Breast epithelium (tissue), 4 donors: Measurements from ENCODE around the gene AMOTL1. TPM values are rescaled to one million over a fixed set of nuclear protein-coding genes. Genes with fewer than 3 reads are reported as not detected.

Experiments used
- DNase-seq, 2 donors: peaks; one replicate each; pipeline ENCODE4 v3.0.0-alpha.2; 2019; ENCODE audit warnings: low spot score in 2 of 2
- H3K27ac ChIP-seq, 2 donors: fragments of 200-600 bp; sonication (generic) in 1 of 2; one replicate each; pipeline ENCODE4 v1.5.1; 2016 to 2019; ENCODE audit warnings: mild to moderate bottlenecking in 1 of 2
- H3K27me3 ChIP-seq, 2 donors: fragments of 200-600 bp; sonication (generic) in 1 of 2; one replicate each; pipeline versions ENCODE4 v1.5.1 to v1.6.0; 2017 to 2019; ENCODE audit warnings: control low read depth in 1 of 2, mild to moderate bottlenecking in 1 of 2
- H3K36me3 ChIP-seq: fragments of 200-600 bp; one replicate; pipeline ENCODE4 v1.5.1; 2019
- H3K4me1 ChIP-seq, 2 donors: fragments of 200-600 bp; sonication (generic); one replicate each; pipeline ENCODE4 v1.5.1; 2016 to 2019; ENCODE audit warnings: control low read depth in 1 of 2
- H3K4me3 ChIP-seq, 3 donors: fragments of 200-600 bp; sonication (generic); 1 replicate in 2 of 3; 2 replicates in 1 of 3; pipeline ENCODE4 v1.5.1; 2016 to 2019; ENCODE audit warnings: mild to moderate bottlenecking in 3 of 3, moderate library complexity in 2 of 3
- H3K9me3 ChIP-seq, 2 donors: fragments of 200-600 bp; sonication (generic) in 1 of 2; one replicate each; pipeline ENCODE4 v1.5.1; 2016 to 2019; ENCODE audit warnings: control low read depth in 1 of 2
- POLR2A ChIP-seq: fragments of 450-650 bp; IDR thresholded peaks from one replicate; pipeline ENCODE4 v1.6.1; 2016; ENCODE audit warnings: antibody characterized with exemption, mild to moderate bottlenecking, moderate library complexity
- POLR2AphosphoS5 ChIP-seq, 3 donors: sonication (generic); formaldehyde crosslinking; IDR thresholded peaks; one replicate each; pipeline ENCODE4 v1.6.1; 2017; ENCODE audit warnings: antibody characterized with exemption in 3 of 3
- intact Hi-C: fragments of 100-400 bp; cut with DNase I; formaldehyde crosslinking; loops from one replicate; pipeline ENCODE4 v1.15.1; 2023; ENCODE audit warnings: low total_unique reads
- total RNA-seq, 3 donors: library from RNA; depleted of rRNA; stranded (reverse); fragments of >200 nt; gene quantifications; one replicate each; pipeline ENCODE4 v1.1.0, GENCODE V29; 2016
- TF ChIP-seq, protein P1 (sequence below), 3 donors: fragments of 450-650 bp; IDR thresholded peaks; one replicate each; pipeline ENCODE4 v1.5.1; 2016 to 2017; ENCODE audit warnings: antibody characterized with exemption in 3 of 3, mild to moderate bottlenecking in 3 of 3, moderate library complexity in 3 of 3

Gene AMOTL1
- total RNA-seq, 3 donors from 2014 or later, result 35.5 to 41.4 (median 39.0) TPM

DNA sequence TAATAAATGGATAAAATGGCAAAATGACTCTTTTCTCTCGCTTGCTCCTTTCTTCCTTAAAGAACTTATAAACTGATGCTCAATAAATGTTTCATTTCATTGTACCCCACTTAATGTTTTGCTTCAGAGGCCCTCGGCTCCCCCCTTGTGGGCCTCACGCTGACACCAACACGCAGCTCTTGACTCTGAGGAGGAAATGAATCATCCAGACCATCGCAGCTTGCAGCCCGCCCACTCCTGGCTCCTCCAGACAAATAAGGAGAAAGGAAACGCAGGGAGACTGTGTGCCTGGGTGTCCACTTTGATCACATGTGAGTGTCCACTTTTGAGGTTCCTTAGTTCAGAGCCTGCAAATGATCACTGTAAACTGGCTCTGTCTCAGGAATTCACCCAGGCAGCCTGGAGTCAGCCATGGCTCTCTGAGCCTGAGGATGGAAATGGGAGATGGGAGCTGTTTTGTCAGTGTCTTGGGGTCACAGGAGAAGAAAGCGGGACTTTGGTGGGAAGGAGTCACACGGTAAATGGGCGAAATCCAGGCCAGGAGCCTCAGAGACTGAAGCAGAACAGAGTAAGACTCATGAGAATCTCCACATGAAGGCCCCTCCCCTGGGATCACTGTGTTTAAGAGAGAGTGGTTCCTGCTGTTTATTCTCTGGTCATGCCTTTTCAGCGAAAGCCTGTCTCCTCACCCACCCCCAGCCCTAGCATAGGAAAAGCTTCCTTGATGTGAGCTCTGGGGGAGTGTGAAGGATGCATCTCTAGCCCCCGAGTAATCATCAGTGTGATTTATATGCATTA lies 108.7 kb downstream of the AMOTL1 start:
- peak in 1 of 2 donors; percentile 57 for DNase-seq
- Histone ChIP-seq H3K9me3 (no peaks in the 10 kb centered on the region), H3K27ac (peak overlapping the region; percentile 56 to 74), H3K36me3 (no peaks in the 10 kb centered on the region), H3K4me1 (peaks cover 0 to 4% of the 10 kb centered on the region in 2 donors), H3K27me3 (no peaks in the 10 kb centered on the region), H3K4me3 (no peak overlapping the region)
- TF ChIP-seq POLR2A (no peak), POLR2AphosphoS5 (IDR thresholded peaks at IDR 0.05) (no peak)
- TF ChIP-seq, protein P1, sequence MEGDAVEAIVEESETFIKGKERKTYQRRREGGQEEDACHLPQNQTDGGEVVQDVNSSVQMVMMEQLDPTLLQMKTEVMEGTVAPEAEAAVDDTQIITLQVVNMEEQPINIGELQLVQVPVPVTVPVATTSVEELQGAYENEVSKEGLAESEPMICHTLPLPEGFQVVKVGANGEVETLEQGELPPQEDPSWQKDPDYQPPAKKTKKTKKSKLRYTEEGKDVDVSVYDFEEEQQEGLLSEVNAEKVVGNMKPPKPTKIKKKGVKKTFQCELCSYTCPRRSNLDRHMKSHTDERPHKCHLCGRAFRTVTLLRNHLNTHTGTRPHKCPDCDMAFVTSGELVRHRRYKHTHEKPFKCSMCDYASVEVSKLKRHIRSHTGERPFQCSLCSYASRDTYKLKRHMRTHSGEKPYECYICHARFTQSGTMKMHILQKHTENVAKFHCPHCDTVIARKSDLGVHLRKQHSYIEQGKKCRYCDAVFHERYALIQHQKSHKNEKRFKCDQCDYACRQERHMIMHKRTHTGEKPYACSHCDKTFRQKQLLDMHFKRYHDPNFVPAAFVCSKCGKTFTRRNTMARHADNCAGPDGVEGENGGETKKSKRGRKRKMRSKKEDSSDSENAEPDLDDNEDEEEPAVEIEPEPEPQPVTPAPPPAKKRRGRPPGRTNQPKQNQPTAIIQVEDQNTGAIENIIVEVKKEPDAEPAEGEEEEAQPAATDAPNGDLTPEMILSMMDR (IDR thresholded peaks at IDR 0.05), result no peak
- intact Hi-C loops, result no loop called here

DNA sequence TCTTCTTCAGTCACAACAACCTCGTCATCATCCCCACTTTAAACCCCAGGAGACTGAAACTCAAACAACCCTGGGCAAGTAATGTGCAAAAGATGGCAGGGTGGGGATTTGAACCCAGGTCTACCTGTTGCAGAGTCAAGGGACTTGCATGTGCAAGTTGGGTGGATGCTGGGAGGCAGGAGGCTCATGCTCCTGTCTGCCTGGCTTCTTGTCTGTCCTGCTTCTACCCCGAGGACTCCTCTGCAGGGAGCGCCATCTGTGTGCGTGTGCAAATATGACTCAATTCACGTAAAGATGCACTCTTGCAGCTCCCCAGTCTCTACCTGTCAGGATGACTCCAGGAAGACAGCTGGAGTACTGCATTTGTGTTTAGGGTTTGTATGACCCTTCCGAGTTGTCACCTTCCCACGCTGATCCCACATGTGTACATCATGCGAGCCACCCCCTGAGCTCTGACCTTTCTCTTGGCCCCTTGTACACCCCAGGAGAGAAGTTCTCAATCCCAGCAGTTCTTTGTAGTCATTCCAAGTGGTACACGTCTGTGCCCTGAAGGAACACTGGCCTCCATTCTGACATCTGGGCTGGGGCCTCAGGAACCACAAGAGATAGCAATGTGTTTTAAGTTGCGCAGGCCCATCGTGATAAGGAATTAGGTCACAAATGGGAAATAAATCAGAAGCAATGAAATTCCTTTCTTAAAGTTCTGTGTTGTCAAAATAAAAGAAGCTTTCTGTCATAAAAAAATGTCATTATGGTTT lies 109.5 kb downstream of the AMOTL1 start:
- peaks cover 0 to 4% of the 10 kb centered on the region in 2 donors for H3K4me1 ChIP-seq
- no peaks in the 10 kb centered on the region for H3K9me3 ChIP-seq
- no peaks in the 10 kb centered on the region for H3K36me3 ChIP-seq
- no peak overlapping the region for H3K4me3 ChIP-seq
- H3K27ac ChIP-seq, result peak overlapping the region in 1 of 2 donors; percentile 67
- no peak for DNase-seq
- H3K27me3 ChIP-seq, result no peaks in the 10 kb centered on the region
- intact Hi-C loops, result no loop called here
- TF ChIP-seq, protein P1 (IDR thresholded peaks at IDR 0.05), result no peak
- TF ChIP-seq POLR2AphosphoS5 (IDR thresholded peaks at IDR 0.05), result no peak
- TF ChIP-seq POLR2A, result no peak

DNA sequence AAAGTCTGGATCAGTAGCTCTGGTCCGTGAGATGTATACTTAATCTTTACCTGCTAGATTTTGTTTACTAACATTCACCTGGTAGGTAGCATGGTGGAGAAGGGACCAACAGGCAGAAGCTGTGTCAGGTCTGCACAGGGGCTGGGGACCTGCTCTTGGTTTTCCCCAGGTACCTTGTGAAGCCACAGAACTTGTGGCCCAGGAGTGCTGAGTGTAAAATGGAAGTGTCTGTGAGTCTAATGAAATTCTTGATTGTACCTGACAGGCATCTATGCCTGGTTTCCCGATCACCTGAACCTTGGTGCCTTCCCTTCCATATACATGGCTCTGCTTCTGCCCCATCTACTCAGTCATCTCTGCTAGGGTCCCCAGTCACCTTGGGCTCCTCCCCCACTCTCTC lies 110.8 kb downstream of the AMOTL1 start:
- intact Hi-C loops, result no loop called here
- H3K4me3 ChIP-seq, result no peak overlapping the region
- H3K4me1 ChIP-seq, result peaks cover 0 to 4% of the 10 kb centered on the region in 2 donors
- H3K36me3 ChIP-seq, result no peaks in the 10 kb centered on the region
- H3K27me3 ChIP-seq, result no peaks in the 10 kb centered on the region
- no peak for DNase-seq
- TF ChIP-seq POLR2AphosphoS5 (IDR thresholded peaks at IDR 0.05) (no peak), POLR2A (no peak)
- TF ChIP-seq, protein P1 (IDR thresholded peaks at IDR 0.05), result no peak
- no peaks in the 10 kb centered on the region for H3K9me3 ChIP-seq
- no peak overlapping the region for H3K27ac ChIP-seq

DNA sequence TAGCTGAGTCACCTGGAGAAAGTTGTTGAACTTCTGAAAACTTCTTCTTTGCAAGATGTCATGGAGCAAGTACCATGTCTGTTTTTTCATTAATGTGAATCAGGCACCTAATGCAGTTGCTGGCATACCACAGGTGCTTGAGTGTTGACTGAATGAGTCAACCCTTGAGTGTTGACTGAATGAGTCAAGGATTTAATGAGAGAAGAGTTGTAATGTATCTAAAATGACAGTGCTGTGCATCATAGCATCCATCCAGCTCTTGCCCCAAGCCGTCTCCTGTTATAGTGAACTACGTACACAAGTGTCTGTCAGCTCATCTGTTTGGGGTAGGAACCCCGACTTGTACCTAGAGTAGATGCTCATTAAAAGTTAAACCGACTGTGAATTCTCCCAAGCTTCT lies 112.1 kb downstream of the AMOTL1 start:
- Histone ChIP-seq H3K9me3 (no peaks in the 10 kb centered on the region), H3K27me3 (no peaks in the 10 kb centered on the region), H3K36me3 (no peaks in the 10 kb centered on the region), H3K4me1 (peaks cover 0 to 4% of the 10 kb centered on the region in 2 donors), H3K4me3 (no peak overlapping the region), H3K27ac (no peak overlapping the region)
- DNase-seq, result no peak
- intact Hi-C loops, result no loop called here
- TF ChIP-seq, protein P1 (IDR thresholded peaks at IDR 0.05), result no peak
- TF ChIP-seq POLR2AphosphoS5 (IDR thresholded peaks at IDR 0.05) (no peak), POLR2A (no peak)

DNA sequence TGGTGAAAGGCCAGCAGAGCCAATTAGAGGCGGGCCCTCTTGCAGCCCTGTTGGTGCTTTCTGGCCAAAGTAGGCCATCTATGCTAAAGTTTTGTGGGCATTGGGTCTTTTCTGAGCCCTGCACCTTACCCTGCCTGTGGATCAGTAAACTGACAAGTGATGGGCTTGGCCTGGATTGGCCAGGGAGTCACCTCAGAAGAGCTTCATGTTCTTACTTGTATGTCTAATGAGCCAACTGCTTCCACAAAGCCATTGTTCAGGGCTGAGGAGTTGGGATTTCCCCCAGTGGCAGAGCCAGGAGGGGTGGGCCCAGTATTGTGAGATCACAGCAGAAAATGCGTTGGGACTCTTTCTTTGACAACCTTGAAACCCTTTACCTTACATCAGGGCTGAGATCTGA lies 114.8 kb downstream of the AMOTL1 start:
- Histone ChIP-seq H3K4me1 (no peaks in the 10 kb centered on the region), H3K4me3 (no peak overlapping the region), H3K27me3 (no peaks in the 10 kb centered on the region), H3K9me3 (no peaks in the 10 kb centered on the region), H3K27ac (no peak overlapping the region), H3K36me3 (no peaks in the 10 kb centered on the region)
- intact Hi-C loops, result no loop called here
- no peak for DNase-seq
- no peak for TF ChIP-seq POLR2AphosphoS5 (IDR thresholded peaks at IDR 0.05)
- no peak for TF ChIP-seq POLR2A
- TF ChIP-seq, protein P1 (IDR thresholded peaks at IDR 0.05), result no peak
